GM18502 (cell line): ENCODE data around the gene ZSCAN10.
A peak's percentile ranks its signal among the peaks of the same experiment; 100 is the strongest.
"Not testable (repeated sequence)": the region's sequence is repeated elsewhere in the genome, so short reads cannot be mapped to it uniquely, and the experiment has no call there.

Source experiments
- ATAC-seq: cut with Tn5 transposase; IDR thresholded peaks from one replicate; pipeline ENCODE4 v1.9.1; 2021; ENCODE audit warnings: mild to moderate bottlenecking; ENCODE audit not compliant: unreplicated experiment, poor library complexity

The ZSCAN10 gene

DNA sequence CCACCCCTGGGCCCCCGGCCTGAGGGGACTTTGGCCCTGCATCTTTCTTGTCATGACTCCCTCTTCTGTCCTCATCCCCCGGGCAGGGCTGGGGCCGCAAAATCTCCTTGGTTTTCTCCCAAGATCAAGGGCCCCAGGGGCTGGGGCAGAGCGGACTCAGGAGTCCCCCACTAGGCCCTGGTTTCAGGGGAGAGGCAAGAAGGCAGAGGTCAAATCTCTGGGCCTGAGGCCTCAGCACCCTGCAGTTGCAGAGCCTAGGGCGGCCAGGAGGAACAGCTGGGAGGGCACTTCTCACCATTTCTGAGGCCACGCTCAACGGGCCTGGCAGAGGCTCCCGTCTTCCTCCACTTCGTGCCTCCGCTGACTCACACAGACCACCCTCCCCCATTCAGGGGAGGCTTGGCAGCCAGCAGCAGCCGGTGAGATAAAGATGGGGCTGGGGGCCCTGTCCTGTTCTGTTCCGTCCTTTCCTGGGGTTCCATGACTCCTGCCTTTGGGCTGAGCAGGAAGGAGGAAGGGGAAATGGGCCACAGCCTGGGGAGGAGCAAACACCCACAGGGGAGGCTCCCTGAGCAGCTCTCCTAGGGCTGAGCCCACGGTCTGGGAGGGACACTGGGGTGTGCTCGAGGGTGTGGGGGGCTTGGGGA, 12.4 kb downstream of the ZSCAN10 start:
- ATAC-seq = no peak

DNA sequence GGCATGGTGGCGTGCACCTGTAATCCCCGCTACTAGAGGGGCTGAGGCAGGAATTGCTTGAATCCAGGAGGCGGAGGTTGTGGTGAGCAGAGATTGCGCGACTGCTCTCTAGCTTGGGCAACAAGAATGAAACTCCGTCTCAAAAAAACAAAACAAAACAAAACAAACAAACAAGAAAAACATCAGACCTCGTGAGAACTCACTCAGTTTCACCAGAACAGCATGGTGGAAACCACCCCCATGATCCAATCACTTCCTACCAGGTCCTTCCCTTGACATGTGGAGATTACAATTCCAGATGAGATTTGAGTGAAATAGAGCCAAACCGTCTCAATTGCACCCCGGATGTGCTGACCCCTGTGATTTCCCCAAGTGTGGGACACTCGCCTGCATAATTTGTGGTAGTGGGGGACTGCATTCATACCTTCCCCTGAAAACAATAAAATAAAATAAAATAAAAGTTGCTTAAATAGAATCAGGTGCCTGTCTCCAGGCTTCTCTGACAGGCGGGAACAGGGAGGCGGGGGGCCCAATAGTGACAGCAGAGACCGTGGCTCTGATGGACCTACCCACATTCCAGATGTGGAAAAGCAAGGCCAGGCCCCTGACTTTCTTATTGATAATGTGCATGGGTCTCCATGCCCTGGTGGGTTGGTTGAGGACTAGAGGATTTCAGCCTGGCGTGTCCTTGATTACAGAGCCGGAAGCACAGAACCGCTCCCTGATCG, 13.1 kb downstream of the ZSCAN10 start:
- no peak for ATAC-seq

DNA sequence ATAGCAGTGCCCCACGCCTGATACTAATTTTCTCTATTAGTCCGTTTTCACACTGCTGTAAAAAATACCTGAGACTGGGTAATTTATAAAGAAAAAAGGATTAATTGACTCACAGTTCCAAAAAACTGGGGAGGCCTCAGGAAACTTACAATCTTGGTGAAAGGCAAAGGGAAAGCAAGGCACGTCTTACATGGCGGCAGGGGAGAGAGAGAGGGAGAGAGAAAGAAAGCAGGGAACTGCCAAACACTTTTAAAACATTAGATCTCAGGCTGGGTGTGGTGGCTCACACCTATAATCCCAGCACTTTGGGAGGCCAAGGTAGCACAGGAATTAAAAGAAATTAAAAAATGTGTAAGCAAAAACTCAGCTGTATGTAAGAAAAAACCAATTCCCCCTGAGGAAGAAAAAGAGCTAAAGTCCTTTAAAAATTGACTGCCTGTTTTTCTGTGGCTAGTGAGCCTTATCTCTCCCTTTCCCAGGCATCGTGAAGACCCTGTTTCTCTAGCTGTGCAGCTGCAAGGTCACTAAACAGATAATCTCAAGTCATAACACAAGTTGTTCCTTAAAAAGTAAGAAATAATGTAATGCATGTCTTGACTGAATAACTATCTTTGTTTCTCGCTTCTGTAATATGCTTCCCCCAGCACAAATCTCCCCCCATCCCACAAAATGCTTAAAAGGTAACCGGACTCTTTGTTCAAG, 14.0 kb downstream of the ZSCAN10 start:
- no peak for ATAC-seq

DNA sequence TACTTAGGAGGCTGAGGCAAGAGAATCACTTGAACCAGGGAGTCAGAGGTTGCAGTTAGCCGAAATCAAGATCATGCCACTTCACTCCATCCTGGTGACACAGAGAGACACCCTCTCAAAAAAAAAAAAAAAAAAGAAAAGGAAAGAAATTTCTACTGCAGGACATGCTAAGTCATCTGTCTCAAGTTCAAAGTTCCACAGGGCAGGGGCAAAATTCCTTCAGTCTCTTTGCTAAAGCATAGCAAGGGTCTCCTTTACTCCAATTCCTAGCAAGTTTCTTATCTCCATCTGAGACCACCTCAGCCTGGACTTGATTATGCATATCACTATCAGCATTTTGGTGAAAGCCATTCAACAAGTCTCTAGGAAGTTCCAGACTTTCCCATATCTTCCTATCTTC, 14.6 kb downstream of the ZSCAN10 start:
- no peak for ATAC-seq

DNA sequence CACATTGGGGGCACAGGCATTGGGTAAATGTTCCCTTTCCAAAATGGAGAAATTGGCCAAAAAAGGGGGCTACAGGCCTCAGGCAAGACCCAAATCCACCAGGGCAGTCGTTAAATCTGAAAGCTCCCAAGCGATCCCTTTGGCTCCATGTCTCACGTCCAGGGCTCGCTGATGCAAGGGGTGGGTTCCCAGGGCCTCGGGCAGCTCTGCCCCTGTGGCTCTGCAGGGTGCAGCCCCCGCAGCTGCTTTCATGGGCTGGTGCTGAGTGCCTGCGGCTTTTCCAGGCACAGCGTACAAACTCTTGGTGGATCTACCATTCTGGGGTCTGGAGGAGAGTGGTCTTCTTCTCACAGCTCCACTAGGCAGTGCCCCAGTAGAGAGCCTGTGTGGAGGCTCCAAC, 15.7 kb downstream of the ZSCAN10 start:
- not testable (repeated sequence) for ATAC-seq

DNA sequence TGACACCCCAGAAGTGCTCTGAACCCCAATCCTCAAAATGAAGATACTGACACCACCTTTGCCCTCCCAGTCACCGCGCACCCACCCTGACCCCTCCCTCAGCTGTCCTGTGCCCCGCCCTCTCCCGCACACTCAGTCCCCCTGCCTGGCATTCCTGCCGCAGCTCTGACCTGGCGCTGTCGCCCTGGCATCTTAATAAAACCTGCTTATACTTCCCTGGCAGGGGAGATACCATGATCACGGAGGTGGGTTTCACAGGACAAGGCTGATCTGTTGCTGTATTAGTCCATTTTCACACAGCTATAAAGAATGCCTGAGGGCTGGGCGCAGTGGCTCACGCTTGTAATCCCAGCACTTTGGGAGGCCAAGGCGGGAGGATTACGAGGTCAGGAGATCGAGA, 17.1 kb downstream of the ZSCAN10 start:
- not testable (repeated sequence) for ATAC-seq

DNA sequence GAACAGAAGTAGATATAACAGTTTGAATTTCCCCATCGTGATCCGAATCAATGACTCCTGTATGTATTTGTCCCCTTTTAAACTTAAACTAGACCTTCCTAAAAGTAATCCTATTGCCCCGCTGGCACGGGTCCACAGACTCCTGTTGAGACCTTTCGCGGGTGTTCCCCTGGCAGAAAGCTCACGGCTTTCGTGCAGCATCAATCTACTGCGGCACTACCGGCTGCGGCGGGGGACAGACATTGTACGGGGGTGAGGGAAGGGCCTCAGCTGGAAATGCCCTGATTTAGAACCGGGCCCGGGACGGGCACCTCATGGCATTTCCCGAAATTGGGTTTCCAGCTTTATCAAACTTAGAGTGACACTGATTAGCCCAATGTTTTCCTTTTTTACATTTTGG, 19.1 kb downstream of the ZSCAN10 start:
- ATAC-seq = no peak

DNA sequence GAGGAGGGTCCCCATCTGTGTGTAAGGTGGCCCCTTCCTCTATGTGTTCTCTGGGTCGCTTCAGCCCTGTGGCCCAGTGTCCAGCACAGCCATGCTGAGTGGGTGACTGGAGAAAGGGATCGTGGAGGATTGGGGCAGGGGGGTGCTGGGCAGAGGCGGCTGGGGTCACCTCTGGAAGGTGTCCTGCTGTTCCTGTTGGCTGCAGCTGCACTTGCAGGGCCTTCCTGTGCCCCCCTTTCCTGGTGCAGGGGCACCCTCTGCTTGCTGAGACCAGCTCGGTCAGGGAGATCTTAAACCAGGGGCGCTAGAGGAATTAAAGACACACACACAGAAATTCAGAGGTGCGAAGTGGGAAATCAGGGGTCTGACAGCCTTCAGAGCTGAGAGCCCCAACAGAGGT, 22.5 kb downstream of the ZSCAN10 start:
- no peak for ATAC-seq

DNA sequence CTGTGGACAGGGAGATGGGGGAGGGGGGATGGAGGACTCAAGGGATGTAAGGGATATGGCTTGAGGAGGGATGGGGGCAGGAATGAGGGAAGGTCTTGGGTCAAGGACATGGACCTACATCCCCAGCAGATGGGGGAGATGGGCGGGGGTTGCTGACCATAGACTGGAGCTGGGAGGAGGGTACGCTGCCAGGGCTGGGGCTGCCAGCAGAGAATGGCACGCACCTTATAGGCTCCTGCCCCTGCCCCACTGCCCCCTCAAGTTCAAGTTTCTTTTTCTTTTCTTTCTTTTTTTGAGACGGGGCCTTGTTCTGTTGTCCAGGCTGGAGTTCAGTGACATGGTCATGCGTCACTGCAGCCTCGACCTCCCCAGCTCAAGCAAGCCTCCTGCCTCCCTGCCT, 23.1 kb downstream of the ZSCAN10 start:
- ATAC-seq = not testable (repeated sequence)

DNA sequence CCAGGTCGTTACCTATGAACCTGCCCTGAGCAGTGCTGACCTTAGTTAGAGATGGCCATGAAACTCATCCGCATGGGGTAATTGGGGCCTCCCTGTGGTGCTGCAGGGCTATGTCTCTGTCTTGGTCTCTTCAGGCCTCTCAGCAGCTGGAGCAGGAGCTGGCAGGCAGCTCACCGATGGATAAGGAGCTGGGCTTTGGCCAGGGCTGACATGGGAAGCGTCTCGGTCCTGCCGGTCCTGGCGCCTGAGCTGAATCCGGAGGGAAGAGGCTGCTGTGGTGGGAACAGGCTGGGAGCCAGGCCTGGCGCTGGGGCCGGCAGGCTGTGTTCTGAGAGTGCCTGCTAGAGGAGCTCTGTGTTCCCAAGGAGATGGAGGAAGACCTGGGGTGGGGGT, 23.6 kb downstream of the ZSCAN10 start:
- ATAC-seq = no peak

DNA sequence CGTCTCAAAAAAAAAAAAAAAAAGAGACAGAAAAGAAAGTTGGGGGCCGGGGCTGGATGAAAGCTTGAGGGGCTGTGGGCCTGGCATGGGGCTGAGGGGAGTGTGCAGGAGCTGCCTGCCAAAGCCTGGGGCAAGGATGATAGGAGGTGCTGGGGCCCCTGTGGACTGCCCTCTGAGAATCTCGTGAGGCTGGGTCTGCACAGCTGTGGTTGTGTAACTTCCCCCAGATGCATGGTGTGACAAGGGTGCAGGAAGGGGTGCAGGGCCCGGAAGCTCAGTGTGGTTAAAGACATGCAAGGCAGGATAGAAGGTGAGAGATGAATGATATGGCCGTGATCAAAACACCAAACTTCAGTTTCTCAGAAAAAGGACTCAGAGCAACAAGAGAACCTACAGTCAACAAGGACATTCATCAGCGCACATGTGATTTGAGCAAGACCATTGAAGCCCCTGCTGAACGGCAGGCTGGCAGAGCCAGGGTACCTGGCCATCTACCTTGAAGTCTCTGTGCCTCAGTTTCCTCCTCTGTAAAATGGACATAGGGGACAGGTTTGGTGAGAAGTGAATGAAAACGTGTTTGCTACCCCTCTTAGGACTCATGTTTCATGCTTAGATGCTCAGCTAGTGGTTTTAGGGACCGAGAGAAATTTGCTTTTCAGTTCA, 24.1 kb downstream of the ZSCAN10 start:
- peak; percentile 81 for ATAC-seq

DNA sequence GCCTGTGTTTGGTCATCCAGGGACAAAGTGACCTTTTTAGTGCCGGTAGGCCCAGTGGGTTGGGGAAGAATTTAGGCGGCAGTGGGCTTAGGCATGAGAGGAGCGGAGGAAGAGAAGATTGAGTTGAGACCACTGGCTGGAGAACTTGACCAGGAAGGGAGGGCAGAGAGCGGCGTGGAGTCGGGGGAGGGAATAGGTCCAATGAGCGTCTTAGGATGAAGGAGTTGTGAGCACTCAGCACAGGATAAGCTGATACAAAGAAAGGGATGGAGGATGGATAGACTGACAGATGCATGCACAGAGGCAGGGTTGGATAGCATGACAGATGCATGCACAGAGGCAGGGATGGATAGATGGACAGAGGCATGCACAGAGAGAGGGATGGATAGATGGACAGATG, 25.6 kb downstream of the ZSCAN10 start:
- ATAC-seq = no peak

DNA sequence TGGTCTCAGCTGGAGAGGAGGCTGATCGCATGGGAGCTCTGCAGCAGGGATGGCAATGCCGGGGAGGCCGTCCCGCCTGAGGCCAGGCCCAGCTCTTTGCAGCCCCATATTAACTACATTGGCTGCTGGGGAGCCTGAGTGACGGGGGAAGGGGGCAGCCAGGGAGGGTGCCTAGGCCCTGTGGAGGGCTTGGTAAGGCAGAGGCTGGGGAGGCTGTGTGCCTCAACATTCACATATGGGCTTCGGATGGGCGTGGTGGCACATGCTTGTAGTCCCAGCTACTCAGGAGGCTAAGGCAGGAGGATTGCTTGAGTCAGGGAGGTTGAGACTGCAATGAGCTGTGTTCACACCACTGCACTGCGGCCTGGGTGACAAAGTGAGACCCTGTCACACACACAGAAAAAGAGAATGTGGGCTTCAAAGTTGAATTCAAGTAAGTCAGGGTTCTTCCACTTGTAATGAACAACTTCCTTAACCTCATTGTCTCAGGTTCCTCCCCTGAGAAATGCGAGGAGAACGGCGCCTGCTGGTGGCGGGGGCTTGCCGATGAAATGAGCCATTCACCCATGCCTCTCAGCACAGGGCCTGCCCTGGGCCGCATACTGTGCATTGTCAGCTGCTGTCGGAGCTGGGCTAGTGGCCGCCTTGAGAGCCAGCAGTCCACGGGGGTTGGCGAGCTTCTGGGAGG, 26.4 kb downstream of the ZSCAN10 start:
- not testable (repeated sequence) for ATAC-seq

DNA sequence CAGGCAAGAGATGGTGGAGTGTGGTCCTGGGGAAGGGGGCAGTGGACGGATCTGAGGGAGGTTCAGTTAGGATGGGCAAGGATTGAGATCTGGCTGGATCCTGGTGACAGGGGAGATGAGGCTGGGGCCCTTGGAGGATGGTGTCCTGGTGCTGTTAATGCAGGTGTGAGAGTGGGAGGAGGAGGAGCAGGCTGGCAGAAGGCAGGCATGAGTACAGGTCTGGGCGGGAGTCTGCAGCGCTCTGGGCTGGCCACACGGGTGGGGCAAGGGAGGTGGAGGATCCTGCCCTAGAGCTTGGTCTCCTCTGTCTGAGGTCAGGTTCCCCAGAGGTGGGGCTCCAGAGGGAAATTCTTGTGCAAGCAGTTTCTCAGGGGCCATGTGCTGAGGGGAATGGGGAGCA, 26.9 kb downstream of the ZSCAN10 start:
- ATAC-seq = not testable (repeated sequence)

DNA sequence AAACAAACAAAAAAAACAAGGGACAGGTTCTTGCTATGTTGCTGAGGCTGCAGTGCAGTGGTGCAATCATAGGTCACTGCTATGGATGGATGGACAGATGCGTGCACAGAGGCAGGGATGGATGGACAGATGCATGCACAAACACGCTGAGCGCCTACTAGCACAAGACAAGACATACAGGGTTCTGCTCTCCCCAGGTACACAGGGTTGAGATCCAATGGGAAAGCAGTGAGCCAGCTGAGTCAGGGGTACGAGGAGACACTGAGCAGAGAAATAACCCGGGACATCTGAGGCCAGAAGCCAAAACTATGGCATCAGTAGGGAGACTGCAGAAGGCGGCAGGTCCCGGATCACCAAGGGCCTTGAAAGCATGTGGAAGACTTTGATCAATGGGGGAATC, 27.4 kb downstream of the ZSCAN10 start:
- ATAC-seq = no peak

DNA sequence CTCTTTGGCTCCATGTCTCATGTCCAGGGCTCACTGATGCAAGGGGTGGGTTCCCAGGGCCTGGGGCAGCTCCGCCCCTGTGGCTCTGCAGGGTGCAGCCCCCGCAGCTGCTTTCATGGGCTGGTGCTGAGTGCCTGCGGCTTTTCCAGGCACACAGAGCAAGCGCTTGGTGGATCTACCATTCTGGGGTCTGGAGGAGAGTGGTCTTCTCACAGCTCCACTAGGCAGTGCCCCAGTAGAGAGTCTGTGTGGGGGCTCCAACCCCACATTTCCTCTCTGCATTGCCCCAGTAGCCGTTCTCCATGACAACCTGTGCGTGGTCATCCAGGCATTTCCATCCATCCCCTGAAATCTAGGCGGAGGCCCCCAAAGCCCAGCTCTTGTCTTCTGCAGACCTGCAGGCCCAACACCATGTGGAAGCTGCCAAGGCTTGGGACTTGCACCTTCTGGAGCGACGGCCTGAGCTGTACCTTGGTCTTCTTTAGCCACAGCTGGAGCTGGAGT, 28.4 kb downstream of the ZSCAN10 start:
- ATAC-seq = no peak

DNA sequence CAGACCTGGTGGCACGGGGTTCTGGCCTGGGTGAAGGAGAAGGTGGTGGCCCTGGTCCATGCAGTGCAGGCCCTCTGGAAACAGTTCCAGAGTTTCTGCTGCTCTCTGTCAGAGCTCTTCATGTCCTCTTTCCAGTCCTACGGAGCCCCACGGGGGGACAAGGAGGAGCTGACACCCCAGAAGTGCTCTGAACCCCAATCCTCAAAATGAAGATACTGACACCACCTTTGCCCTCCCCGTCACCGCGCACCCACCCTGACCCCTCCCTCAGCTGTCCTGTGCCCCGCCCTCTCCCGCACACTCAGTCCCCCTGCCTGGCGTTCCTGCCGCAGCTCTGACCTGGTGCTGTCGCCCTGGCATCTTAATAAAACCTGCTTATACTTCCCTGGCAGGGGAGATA, 29.9 kb downstream of the ZSCAN10 start:
- ATAC-seq = not testable (repeated sequence)

DNA sequence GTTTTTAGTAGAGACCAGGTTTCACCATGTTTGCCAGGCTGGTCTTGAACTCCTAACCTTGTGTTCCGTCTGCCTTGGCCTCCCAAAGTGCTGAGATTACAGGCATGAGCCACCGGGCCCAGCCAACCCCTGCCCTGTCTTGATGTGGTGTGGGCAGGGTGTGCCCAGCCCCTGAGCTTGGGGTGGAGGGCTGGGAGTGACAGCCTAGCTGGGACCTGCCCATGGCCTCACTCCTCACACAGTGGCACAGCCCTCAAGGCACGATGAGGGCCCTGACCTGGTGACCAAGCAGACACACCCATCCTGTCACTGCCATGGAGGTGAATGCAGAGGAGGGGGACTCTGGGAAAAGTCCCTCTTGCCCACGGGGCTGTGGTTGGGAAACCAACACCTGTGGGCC, 30.6 kb downstream of the ZSCAN10 start:
- no peak for ATAC-seq

DNA sequence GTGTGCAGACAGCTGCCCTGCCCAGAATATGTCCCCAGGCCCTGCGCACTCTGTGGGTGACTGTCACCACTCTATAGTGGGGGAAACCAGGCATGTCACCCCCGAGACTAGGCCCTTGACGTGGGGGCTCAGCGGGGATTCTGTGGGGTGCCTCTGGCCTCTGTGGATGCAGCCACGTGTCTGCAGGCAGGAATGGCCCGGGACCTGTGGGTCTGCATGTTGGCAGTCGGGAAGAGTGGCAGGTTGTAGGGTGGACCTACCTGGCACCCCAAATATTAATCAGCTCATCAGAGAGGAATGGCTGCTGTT, 32.7 kb downstream of the ZSCAN10 start:
- ATAC-seq = no peak

DNA sequence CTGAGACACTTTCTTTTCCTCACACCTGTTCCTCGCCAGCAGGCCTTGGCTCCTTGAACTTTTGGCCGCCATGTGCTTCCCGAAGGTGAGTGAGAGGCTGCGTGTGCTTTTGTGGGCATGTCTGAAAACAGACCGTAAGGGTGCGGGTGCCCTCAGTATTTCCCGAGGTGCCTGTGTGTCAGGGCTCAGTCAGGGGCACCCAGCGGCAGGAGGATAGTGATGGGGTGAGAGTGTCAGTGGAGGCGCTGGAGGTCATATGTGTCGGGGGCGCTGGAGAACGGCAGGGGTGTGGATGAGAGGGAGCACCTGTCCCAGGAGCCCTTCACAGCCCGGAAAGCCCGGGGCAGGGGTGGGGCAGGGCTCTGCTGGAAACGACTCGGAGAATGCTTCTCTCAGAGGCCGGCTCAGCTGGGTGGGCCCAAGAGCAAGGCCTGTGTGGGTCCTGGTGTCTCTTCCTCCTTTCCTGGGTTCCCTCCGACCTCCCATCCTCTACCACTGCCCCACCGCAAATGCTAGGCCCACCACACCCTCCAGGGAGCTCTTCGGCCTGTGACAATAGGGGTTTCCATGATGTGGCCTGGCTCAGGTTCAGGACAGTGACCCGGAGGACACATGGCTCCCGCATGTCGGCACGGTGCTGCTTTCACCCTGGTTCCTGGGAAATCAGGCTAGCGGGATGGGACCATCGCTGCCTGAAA, 33.2 kb downstream of the ZSCAN10 start:
- no peak for ATAC-seq
